ENCODE results near the gene INPP4B. TPM values are rescaled to one million over a fixed set of nuclear protein-coding genes. Genes with fewer than 3 reads are reported as not detected.
A peak's percentile ranks its signal among the peaks of the same experiment; 100 is the strongest.

Gene INPP4B
- total and polyA plus RNA-seq, 2 of the 4 experiments (the other 2 are of a cell fraction), result 1.8 to 14.0 TPM

DNA sequence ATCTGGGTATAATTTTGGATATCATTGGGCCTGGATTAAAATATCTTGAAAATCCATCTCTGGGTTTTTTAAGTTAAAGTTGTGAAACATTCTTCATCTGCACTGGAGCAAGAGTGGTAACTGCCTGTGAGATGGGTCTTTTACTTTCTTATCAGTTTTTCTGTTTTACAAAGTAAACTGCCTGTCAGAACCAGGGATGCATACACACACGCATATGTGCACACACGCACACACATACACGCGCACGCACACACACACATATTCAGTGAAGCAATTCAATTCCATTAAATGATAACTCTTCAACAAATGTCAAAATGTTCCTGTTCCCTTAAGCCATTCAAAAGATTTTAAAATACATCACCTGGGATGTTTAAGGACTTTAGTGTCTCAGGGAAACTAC is 515.8 kb downstream of the INPP4B start:
- POLR2A ChIA-PET (ENCODE audit: unreplicated experiment), result interaction anchor here (0.8 kb wide), 1 partner anchor 11 kb away, joined by 4 read pairs; no protein-coding TSS in a partner anchor
- Histone ChIP-seq H2BK120ac (ENCODE audit: low read depth, low read length) (no peak overlapping the region), H2AK9ac (replicated peaks; ENCODE audit: low read depth, low read length, poor library complexity) (no peak overlapping the region), H3K18ac (ENCODE audit: low read depth, low read length) (peak overlapping the region; percentile 69; the same call in 1 of the 2 replicates), H2BK20ac (ENCODE audit: low read depth, low read length) (no peak overlapping the region), H3K36me3 (ENCODE audit: control insufficient read depth, insufficient read depth, low read length) (no peaks in the 10 kb centered on the region), H3K9ac (ENCODE audit: low read depth, low read length) (no peak overlapping the region), H2AFZ (replicated peaks; ENCODE audit: low read length, poor library complexity) (no peak overlapping the region), H3K14ac (replicated peaks; ENCODE audit: low read depth, low read length) (no peak overlapping the region), H3K23ac (ENCODE audit: low read depth, low read length) (no peak overlapping the region), H3K9me1 (ENCODE audit: insufficient read depth, low read length) (no peaks in the 10 kb centered on the region; the same call in 1 of the 2 replicates), H3K9me3 (ENCODE audit: control insufficient read depth, insufficient read depth, low read length) (no peaks in the 10 kb centered on the region), H4K5ac (ENCODE audit: low read depth, low read length) (0 out of 2 replicates have a peak overlapping the region, but pooled peaks have one; percentile 72), H2BK5ac (ENCODE audit: low read depth, low read length, poor library complexity, severe bottlenecking) (no peak overlapping the region), H2BK15ac (ENCODE audit: low read depth, low read length) (no peak overlapping the region), H4K20me1 (ENCODE audit: insufficient read depth, low read length) (no peaks in the 10 kb centered on the region), H3K4me3 (ENCODE audit: insufficient read depth, low read depth, low read length) (no peak overlapping the region), H3K4me1 (ENCODE audit: control insufficient read depth, insufficient read depth, low read length) (peaks cover 5% of the 10 kb centered on the region), H3K56ac (ENCODE audit: extremely low read depth, insufficient read depth, low read length) (no peak overlapping the region), H3K4me2 (ENCODE audit: low read depth, low read length) (no peak overlapping the region), H2AK5ac (ENCODE audit: low read depth, low read length) (peak overlapping the region; percentile 56; the same call in 1 of the 2 replicates), H3K27me3 (ENCODE audit: control insufficient read depth, insufficient read depth, low read length) (no peaks in the 10 kb centered on the region), H4K91ac (ENCODE audit: insufficient read depth, low read depth, low read length) (no peak overlapping the region), H3K79me1 (ENCODE audit: low read depth in 1 of 2, low read length in 2 of 2) (0 out of 4 replicates have a peak, but pooled peaks cover 0 to 3% of the 10 kb centered on the region in 2 experiments), H3K4ac (ENCODE audit: low read depth, low read length) (no peak overlapping the region), H3K27ac (ENCODE audit: insufficient read depth, low read length) (peak overlapping the region; percentile 76; the same call in 1 of the 2 replicates), H4K8ac (ENCODE audit: low read depth in 2 of 2, low read length in 2 of 2) (no peak overlapping the region)
- no CpG with 5 or more reads among the region's 5 CpGs for WGBS, 2 experiments (ENCODE audit: extremely low coverage in 2 of 2, insufficient read length in 1 of 2)
- CTCF ChIA-PET, result no interaction called here
- TF ChIP-seq RAD21 (IDR thresholded peaks at IDR 0.05; ENCODE audit: low read length) (no peak), NFE2L2 (IDR thresholded peaks at IDR 0.05; ENCODE audit: low read depth, low read length) (no peak), SMC3 (IDR thresholded peaks at IDR 0.05; ENCODE audit: low read depth, low read length) (no peak), MXI1 (IDR thresholded peaks at IDR 0.05; ENCODE audit: borderline replicate concordance, low read depth, low read length) (no peak), FOS (IDR thresholded peaks at IDR 0.05; ENCODE audit: low read depth, low read length) (no peak), POLR2A (IDR thresholded peaks at IDR 0.05; ENCODE audit: low read depth, low read length) (no peak), CHD1 (IDR thresholded peaks at IDR 0.05; ENCODE audit: low read depth, low read length) (no peak), RCOR1 (IDR thresholded peaks at IDR 0.05; ENCODE audit: insufficient replicate concordance, low read length) (no peak), RFX5 (IDR thresholded peaks at IDR 0.05; ENCODE audit: low read depth, low read length) (no peak), MAFK (IDR thresholded peaks at IDR 0.05; ENCODE audit: low read depth, low read length) (no peak), MAZ (IDR thresholded peaks at IDR 0.05; ENCODE audit: borderline replicate concordance, low read depth, low read length) (no peak), BHLHE40 (IDR thresholded peaks at IDR 0.05; ENCODE audit: low read depth, low read length) (no peak), CEBPB (IDR thresholded peaks at IDR 0.05; ENCODE audit: low read depth, low read length) (no peak)
- TF ChIP-seq, protein P1, sequence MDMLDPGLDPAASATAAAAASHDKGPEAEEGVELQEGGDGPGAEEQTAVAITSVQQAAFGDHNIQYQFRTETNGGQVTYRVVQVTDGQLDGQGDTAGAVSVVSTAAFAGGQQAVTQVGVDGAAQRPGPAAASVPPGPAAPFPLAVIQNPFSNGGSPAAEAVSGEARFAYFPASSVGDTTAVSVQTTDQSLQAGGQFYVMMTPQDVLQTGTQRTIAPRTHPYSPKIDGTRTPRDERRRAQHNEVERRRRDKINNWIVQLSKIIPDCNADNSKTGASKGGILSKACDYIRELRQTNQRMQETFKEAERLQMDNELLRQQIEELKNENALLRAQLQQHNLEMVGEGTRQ (IDR thresholded peaks at IDR 0.05; ENCODE audit: low read depth, low read length), result no peak
- TF ChIP-seq, protein P2, sequence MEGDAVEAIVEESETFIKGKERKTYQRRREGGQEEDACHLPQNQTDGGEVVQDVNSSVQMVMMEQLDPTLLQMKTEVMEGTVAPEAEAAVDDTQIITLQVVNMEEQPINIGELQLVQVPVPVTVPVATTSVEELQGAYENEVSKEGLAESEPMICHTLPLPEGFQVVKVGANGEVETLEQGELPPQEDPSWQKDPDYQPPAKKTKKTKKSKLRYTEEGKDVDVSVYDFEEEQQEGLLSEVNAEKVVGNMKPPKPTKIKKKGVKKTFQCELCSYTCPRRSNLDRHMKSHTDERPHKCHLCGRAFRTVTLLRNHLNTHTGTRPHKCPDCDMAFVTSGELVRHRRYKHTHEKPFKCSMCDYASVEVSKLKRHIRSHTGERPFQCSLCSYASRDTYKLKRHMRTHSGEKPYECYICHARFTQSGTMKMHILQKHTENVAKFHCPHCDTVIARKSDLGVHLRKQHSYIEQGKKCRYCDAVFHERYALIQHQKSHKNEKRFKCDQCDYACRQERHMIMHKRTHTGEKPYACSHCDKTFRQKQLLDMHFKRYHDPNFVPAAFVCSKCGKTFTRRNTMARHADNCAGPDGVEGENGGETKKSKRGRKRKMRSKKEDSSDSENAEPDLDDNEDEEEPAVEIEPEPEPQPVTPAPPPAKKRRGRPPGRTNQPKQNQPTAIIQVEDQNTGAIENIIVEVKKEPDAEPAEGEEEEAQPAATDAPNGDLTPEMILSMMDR (conservative IDR thresholded peaks at IDR 0.05; ENCODE audit: low read depth, low read length), result no peak
- TF ChIP-seq, protein P3, sequence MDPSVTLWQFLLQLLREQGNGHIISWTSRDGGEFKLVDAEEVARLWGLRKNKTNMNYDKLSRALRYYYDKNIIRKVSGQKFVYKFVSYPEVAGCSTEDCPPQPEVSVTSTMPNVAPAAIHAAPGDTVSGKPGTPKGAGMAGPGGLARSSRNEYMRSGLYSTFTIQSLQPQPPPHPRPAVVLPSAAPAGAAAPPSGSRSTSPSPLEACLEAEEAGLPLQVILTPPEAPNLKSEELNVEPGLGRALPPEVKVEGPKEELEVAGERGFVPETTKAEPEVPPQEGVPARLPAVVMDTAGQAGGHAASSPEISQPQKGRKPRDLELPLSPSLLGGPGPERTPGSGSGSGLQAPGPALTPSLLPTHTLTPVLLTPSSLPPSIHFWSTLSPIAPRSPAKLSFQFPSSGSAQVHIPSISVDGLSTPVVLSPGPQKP (IDR thresholded peaks at IDR 0.05; ENCODE audit: borderline replicate concordance, low read depth, low read length), result no peak
- ATAC-seq (ENCODE audit: low read depth) (no peak), DNase-seq (no peak)
- BruUV-seq (replicated peaks), result no TSS peak
- intact Hi-C loops (cut with micrococcal nuclease) (no loop called here), dilution Hi-C loops (cut with HindIII; ENCODE audit: low sequenced_read_pairs, unreplicated experiment) (no loop called here), in situ Hi-C loops (cut with MboI; ENCODE audit: low sequenced_read_pairs) (no loop called here)
